CD4-positive, alpha-beta T cell treated with Interferon alpha-2 for 1 hour (primary cell): ENCODE measurements around the gene SLC26A4.
A peak's percentile ranks its signal among the peaks of the same experiment; 100 is the strongest.
"Not testable (repeated sequence)": the region's sequence is repeated elsewhere in the genome, so short reads cannot be mapped to it uniquely, and the experiment has no call there.

Experiments used
- DNase-seq, 2 donors: peaks; one replicate each; pipeline ENCODE4 v3.0.0-alpha.2; 2020 to 2022

SLC26A4 gene

DNA sequence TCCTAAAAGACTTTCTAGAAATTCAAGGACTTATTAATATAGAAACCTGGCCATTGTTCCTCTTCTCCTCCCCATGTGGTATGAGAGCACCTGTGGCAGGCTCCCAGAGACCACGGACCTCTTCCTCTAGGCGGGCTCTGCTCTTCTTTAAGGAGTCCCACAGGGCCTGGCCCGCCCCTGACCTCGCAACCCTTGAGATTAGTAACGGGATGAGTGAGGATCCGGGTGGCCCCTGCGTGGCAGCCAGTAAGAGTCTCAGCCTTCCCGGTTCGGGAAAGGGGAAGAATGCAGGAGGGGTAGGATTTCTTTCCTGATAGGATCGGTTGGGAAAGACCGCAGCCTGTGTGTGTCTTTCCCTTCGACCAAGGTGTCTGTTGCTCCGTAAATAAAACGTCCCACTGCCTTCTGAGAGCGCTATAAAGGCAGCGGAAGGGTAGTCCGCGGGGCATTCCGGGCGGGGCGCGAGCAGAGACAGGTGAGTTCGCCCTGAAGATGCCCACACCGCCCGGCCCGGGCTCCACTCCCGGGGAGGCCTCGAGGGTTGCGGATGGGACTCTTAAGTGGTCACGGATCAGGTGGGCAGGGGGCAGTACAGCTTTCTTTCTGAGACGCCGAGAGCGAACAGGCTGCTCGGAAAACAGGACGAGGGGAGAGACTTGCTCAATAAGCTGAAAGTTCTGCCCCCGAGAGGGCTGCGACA, at the start of gene SLC26A4:
TSS of gene SLC26A4 (plus strand) at position 448 of the 700 bp plus-strand sequence. CDS start 814 bp downstream, outside the sequence.
- DNase-seq, result no peak

DNA sequence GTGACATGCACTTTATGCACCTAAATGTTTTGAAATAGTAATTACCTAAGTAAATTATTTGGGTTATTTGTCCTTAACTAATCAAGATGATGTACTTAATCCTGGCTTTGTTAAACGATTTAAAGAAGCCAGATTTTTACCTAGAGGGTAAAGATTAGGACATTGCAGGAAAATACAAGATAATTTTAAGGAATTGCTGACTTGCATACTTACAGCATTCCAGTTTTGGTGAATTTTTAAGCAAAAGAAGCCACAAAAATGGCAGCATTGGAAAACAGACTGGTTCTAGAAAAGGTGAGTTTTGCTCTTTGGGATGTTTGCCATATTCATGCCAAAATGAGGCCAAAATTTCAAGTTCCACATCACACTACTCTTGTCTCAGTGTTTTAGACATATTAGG, 47.2 kb upstream of the SLC26A4 start:
- DNase-seq, result no peak

DNA sequence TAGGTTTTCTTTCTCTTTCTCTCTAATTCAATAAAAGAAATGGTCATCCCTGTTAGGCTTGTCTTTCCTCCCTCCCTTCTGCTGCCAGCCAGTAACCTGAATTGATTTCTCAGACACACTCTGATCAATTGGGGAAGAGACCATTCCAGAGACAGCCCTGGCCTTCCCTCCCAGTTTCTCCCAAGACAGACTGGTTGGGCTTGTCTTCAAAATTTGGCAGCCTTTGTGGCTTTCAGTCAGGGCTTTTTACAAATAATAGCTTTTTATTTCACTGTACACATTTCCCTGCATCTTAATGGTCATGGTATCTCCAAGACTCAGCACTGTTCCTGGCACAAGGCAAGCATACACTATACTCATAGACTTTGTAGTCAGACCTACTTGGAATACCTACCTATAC, 46.7 kb upstream of the SLC26A4 start:
- DNase-seq, result no peak

DNA sequence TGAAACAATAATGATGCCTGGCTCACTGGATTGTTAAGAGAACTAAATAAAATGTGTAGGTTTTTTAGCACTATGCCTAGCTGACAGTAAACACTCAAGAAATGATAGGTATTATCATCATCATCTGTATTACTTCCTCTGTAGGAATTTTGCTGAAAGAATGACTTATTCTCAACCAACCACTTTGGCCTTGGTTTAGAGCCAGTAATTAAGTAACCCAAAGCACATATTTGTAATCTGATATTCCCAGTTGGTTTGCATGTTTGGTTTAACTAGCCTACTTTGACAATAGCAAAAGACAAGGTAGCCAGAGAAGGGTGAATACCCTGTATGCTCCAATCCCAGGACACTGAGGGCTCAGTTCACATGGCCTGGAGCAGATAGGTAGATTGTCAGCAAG, 46.2 kb upstream of the SLC26A4 start:
- no peak for DNase-seq

DNA sequence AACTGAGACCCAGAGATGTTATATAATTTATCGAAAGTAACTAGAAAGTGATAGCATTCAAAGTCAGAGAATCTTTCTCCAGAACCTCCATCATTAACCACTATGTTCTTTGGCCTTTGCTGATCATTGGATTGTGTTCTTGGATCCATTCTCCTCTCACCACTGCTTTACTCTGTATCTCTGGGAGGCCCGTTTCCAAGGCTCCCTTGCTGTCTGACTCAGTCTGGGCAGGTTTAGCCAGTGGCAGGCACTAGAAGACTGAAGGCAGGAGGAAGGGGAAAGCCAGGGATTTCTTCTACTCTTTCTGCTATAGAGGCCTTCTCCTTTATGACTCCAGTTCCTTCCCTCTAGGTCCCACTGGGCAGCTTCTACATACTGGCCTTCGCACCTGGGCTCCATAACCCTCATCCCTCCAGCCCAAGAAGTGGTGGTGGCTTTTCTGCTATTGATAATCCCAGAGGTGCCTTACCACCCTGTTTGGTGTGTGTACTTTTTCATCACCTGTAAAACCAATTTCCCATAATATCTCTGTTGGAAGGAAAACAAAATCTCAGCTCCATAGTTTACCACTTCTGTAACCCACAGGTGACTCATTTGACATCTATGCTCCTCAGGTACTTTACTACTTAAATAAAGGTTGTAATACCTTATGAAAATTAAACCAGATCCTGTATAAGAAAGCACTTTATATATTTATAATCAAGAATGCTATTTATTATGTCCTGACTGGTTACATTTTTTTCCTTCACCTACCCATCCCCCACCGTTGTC, 44.5 kb upstream of the SLC26A4 start:
- no peak for DNase-seq

DNA sequence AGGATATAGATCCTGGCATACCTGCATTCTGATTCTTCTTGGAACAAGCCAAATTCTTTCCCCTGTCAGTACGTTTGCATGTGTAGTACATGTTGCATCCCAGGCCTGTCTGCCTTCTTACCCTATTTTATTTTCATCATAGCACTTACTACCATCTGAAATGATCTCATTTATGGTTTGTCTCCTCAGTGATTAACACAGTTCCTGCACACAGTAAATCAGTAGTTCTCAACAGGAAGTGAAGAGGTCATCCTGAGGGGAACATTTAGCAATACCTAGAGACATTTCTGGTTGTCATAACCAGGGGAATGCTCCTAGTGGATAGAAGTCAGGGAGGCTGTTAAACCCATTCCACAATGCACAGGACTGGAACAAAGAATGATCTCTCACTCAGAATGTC, 38.2 kb upstream of the SLC26A4 start:
- DNase-seq, result no peak

DNA sequence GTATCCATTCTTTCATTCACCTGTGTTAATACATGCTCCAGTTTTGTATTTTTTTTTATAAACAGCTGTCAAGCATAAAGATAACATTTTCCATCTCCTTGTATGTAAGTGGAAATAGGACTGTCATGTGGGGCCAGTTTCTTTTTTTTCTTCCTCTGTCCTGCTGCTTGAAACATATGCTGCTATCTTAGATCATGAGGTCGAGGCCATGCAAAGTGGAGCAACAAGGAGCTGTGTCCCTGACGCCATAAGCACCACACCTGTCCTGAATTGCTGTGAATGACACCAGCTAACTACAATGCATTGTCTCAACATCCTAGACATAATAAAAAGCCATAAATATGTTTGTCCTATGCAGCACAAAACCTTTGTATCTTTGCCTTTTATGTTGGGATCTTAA, 37.7 kb upstream of the SLC26A4 start:
- DNase-seq, result no peak

DNA sequence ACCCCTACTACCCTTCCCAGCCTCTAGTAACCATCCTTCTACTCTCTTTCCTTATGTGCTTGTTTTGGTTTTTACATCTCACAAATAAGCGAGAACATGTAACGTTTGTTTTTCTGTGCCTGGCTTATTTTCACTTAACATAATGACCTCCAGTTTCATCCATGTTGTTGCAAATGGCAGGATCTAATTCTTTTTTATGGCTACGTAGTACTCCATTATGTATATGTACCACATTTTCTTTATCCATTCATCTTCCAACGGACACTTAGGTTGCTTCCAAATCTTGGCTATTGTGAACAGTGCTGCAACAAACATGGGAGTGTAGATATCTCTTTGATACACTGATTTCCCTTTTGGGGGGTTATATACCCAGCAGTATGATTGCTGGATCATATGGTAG, 33.6 kb upstream of the SLC26A4 start:
- DNase-seq, result no peak

DNA sequence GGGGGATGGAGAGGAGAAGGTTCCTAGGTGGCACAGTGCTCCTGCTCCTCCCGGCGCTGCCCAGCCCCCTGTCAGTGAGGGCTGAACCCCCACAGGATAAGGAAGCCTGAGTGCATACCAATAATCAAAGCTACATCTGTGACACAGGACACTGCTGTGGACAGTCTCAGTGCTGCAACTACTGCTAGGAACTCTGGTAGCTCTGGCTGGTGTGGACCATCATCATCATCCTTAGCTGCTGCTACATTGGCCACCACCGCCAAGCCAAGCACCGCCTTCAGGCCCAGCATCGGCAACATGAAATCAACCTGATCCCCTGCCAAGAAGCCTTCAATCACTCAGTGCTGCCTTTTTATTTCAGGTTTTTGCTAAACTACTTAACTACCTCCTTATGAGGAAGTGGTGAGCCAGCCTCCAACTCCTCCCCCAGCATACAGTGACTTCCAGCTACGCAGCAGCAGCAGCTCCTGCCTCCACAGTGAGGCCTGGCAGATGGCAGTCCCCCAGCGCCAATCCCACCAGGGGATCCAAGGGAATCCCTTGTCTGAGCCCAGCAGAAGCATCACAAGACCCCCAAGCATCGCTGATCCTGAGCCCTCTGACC, 32.1 kb upstream of the SLC26A4 start:
- DNase-seq, result peak in 1 of 2 donors; percentile 22

DNA sequence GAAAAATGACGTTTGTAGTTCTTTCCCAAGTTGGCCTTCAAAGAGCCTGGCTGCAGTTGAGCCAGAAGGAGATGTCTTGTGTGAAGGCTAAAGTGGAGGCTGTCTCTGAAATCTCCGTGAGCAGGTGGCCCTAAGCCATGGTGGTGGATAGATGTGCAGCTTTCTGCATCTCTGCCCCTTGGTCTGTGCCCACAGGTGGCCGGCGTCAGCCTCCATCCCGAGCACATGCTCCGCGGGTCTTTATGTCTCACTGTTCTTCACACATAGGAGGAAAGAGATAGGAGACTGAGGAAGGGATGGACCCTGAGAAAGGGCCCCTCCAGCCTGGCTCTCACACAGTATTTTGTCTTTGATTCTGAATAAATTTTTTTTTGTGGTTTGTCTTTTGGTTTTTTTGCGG, 30.3 kb upstream of the SLC26A4 start:
- DNase-seq, result no peak

DNA sequence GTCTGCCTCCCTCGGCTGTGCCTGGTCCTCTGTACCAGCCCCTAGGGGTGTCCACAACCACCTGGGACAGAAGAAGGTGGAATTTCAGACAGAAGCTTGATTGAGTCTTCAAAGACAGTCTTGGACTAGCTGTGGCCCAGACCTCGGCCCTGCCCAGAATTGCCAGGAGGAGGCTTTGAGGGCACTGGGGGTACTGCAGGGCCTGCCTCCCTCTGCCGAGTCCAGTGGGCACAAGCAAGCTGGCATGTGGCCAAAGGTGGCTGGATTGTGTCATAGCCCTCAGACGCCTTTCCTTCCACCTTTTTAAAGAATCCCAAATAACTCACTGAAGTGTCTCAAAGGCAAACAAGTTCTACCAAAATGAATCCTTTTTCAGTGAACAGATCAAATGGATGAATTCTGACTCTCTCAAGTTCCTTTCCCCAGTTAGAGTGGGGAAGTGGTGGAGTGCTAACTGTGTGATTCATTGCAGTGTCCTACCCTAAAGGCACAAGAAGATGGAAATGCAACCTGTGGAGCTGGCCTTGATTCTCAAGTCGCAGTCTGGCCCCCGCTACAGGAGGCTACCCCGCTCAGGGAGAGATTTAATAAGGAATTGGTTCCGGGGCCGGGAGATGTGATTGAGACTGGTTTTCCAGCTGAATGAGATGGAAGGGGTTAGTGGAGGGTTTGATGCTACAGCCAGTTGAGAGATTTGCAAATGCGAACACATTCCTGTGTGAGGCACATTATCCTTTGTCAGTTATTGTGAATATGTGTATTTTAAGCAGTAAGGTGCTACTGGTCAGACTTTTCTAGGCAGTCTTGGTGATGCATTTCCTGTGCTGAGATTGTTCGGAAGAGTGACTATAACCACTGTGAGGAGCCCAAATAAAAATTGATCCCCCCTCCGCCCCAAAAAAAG, 28.8 kb upstream of the SLC26A4 start:
- no peak for DNase-seq

DNA sequence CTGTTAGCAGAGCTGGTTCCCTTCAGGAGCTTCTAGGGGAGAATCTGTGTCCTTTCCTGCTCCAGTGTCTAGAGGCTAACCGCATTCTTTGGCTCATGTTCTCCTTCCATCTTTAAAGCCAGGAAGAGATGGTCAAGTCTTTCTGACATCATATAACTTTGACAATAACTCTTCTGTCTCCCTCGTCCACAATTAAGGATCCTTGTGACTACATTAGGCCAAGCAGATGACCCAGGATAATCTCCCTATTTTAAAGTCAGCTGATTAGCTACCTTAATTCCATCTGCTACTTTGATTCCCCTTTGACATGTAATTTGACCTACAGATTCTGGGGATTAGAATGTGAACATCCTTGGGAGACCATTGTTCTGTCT, 28.1 kb upstream of the SLC26A4 start:
- no peak for DNase-seq

DNA sequence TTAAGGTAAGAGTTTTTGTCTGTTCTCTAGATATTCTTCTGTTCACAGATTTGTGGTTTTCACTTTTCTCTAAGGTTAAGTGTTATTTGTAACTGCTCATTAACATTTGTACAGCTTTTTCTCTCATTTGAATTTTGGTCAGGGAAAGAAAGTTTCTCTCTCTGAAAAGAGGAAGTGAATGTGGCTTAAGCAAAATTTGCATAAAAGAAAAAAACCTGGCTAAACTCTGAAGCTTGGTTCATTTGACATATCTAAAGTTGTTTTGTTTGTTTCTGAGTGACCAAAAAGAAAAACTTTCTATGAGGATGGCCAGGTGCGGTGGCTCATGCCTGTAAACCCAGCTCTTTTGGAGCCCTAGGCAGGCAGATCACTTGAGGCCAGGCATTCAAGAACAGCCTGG, 22.0 kb upstream of the SLC26A4 start:
- no peak for DNase-seq

DNA sequence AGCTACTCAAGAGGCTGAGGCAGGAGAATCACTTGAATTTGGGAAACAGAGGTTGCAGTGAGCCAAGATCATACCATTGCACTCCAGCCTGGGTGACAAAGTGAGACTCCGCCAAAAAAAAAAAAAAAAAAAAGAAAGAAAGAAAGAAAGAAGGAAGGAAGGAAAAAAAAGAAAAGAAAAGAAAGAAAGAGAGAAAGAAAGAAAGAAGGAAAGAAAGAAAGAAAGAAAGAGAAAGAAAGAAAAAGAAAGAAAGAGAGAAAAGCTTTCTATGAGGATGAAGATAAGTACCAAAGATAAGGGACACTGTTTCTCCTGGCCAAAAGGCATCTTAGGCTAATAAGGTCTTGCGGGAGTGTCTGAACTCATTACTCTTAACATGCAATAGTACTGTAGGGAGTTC, 21.6 kb upstream of the SLC26A4 start:
- not testable (repeated sequence) for DNase-seq

DNA sequence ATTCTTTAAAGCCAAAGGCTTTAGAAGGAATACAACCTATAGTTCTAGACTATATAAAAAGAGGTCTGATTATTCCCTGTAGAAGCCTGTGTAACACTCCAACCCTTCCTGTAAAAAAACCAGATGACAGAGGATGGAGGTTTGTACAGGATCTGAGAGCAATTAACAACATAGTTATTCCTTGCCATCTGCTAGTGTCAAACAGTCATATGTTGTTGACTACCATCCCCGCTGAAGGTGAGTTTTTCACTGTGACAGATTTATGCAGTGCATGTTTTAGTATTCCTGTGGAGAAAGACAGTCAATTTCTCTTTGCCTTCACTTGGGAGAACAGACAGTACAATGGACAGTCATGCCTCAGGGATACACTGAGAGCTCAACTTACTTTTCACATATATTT, 19.0 kb upstream of the SLC26A4 start:
- DNase-seq, result no peak

DNA sequence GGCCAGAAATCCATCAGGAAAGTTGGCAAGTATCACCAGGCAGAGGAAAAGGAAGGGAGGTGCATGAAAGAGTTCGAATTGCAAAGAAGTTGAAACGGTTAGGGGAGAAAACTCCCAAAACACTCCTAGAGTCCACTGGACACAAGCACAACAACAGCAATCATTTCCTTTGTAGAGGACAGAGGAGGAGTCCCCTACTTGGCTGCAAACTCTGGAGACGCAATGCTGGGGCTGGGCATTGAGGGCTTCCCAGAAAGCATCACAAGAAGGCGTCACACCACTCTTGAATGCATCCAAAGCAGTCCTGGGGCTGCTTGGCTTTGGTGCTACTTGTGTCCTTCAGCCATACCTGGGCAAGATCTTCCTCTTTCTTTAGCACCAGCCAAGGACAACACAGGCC, 18.1 kb upstream of the SLC26A4 start:
- DNase-seq, result no peak

DNA sequence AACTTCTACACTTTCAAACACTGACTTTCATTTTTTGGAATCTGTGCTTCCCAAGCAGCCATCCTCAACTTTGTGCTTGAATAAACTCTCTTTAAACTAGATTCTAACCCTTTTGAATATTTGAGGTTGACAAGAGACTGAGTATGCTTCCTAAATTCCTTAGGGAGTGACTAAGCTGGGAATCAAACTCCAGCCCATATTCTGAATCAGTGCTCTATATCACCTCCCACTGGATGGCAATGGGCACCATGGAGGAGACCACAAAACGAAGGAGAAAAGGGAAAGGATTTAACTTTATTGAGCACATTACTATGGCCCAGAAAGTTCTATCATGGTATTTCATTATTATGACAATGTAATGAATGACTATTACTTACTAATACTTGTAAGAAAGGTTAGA, 17.2 kb upstream of the SLC26A4 start:
- DNase-seq, result no peak

DNA sequence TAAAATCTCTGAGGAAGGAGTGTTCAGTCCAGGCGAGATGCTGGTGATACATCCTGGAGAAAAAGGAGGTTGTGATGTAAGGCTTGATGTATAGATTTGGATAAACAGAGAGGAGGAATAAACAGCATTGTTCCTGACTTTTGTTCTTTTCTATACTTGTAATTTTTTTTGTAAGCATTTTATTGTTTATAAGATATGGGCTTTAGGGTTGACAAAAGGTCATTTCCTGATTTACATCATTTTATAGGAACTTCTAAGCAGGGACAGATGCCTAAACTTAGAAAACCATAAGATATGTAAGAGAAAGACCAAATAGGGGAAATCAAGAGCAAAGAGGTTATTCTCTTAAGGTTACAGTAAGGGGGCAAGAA, 16.7 kb upstream of the SLC26A4 start:
- DNase-seq, result no peak

DNA sequence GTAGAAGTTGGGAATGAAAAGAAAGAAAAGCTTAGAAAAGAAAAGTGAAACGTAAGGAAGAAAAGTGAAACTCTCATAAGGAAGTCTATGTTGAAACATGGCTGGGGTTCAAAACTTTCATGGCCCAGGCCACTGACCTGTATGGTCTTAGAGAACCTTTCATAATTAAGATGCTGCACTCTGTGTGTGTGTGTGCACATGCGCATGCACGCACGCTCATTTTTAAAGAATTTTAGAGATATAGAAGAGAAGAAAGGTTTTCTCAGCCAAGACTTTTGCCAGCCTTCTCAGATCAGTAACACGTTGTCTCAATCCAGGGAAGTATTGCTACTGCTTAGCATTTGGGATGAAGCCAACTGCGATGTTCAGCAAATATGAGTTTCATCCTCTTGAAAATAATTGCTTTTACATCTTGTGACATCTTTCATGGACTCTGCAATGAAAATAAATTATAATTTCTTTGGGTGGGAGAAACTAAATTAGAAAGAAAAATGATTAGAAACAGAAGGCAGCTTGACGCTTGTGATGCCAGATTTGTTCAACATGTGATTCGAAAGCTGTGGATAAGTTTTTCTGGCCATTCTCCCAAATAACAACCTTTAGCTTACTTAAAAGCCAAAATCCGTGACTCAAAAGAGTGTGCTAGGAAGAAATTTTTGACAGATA, 16.2 kb upstream of the SLC26A4 start:
- DNase-seq, result no peak

DNA sequence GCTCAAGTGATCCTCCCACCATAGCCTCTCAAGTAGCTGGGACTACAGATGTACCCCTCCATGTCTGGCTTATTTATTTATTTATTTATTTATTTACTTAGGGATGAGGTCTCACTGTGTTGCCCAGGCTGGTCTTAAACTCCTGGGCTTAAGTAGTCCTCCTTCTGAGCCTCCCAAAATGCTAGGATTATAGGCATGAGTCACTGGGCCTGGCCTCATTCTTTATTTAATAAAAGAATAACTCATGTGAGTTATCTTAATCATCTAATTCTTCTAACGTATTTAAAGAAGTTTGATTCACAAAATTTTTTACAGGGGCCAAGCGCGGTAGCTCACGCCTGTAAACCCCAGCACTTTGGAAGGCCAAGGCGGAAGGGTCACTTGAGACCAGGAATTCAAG, 8.0 kb upstream of the SLC26A4 start:
- DNase-seq, result no peak

DNA sequence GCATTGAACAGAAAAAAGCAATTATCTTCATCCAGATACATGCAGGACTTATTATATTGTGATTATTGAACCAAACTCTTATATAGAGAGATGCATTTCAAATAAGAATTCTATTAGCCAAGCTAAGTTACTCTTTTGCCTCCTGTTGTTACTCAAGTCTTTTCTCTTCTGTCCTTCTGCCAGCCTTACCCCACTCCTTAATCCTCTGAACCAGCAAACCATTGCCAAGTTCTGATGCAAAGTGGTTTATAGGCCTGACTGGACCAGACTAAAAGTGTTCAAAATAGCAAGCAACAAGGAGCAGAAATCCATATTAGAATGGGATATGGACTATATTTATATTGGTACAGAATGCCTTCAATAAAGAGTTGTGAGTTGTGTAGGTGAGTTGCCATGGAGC, 2.2 kb upstream of the SLC26A4 start:
- no peak for DNase-seq

DNA sequence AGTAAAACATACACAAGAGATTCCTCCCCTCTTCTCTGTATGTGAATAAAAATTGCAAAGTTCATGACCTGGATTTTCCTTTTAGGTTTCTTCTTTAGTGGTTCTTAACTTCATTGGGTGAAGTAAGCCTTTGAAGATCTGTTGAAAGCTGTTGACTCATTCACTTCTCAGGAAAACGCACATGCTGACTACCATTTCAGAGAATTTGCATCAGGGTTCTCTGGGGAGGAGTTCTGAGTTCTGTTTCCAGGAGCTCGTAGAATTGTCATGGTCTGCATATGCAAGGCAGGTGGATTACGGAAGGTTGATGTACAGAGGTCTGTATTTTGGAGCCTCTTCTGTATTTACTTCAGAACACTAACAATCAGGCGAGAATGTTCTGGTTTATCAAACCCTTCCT, 962 bp upstream of the SLC26A4 start:
- peak; percentile 9 to 27 for DNase-seq
